Kidney glomerular epithelial cell (primary cell): ENCODE measurements around the gene NAA35.
A peak's percentile ranks its signal among the peaks of the same experiment; 100 is the strongest.
"Not testable (repeated sequence)": the region's sequence is repeated elsewhere in the genome, so short reads cannot be mapped to it uniquely, and the experiment has no call there.

Source experiments
- DNase-seq: peaks from one replicate; lab custom pipeline; 2025; lab: John Stamatoyannopoulos, UW

NAA35 gene

GRCh38 chr9:86034863-86035734 lies 94.2 kb downstream of the NAA35 start:
- DNase-seq: peak; percentile 25

- no peak for DNase-seq
These were observed 95.0 kb downstream of the NAA35 start for GRCh38 chr9:86035827-86036440.

GRCh38 chr9:86036555-86036954 lies 95.6 kb downstream of the NAA35 start:
- no peak for DNase-seq

GRCh38 chr9:86039991-86040860 lies 99.3 kb downstream of the NAA35 start:
- no peak for DNase-seq

GRCh38 chr9:86040861-86041155 lies 99.9 kb downstream of the NAA35 start:
- no peak for DNase-seq

- DNase-seq: peak; percentile 72
These were observed 100.4 kb downstream of the NAA35 start for GRCh38 chr9:86041311-86041741.

GRCh38 chr9:86042199-86042978 lies 101.4 kb downstream of the NAA35 start:
- no peak for DNase-seq

- no peak for DNase-seq
These were observed 102.6 kb downstream of the NAA35 start for GRCh38 chr9:86043586-86043985.

- no peak for DNase-seq
These were observed 103.1 kb downstream of the NAA35 start for GRCh38 chr9:86043999-86044398.

- no peak for DNase-seq
These were observed 104.7 kb downstream of the NAA35 start for GRCh38 chr9:86045654-86046053.

- DNase-seq: no peak
These were observed 105.2 kb downstream of the NAA35 start for GRCh38 chr9:86046071-86046636.

- no peak for DNase-seq
These were observed 106.0 kb downstream of the NAA35 start for GRCh38 chr9:86046930-86047341.

- DNase-seq: no peak
These were observed 106.4 kb downstream of the NAA35 start for GRCh38 chr9:86047361-86047760.

GRCh38 chr9:86048018-86048742 lies 107.2 kb downstream of the NAA35 start:
- DNase-seq: not testable (repeated sequence)

- no peak for DNase-seq
These were observed 111.9 kb downstream of the NAA35 start for GRCh38 chr9:86052556-86053468.

GRCh38 chr9:86054695-86055094 lies 113.7 kb downstream of the NAA35 start:
- DNase-seq: no peak

GRCh38 chr9:86057491-86057890 lies 116.5 kb downstream of the NAA35 start:
- DNase-seq: no peak

GRCh38 chr9:86061972-86062739 lies 121.2 kb downstream of the NAA35 start:
- DNase-seq: no peak
